HG02852 (cell line): Measurements from ENCODE around the gene DDX27.
"Not testable (repeated sequence)": the region's sequence is repeated elsewhere in the genome, so short reads cannot be mapped to it uniquely, and the experiment has no call there.

Source experiments
- ATAC-seq: cut with Tn5 transposase; IDR thresholded peaks from one replicate; pipeline ENCODE4 v1.9.1; 2021; ENCODE audit warnings: mild to moderate bottlenecking, moderate library complexity; ENCODE audit not compliant: unreplicated experiment

DDX27 gene

GRCh38 chr20:49219091-49219923 is at the start of gene DDX27:
DDX27 (plus strand) TSS chr20:49219416; CDS start chr20:49219449, 33 bp downstream.
- ATAC-seq = peak; percentile 92

GRCh38 chr20:49169547-49169946 is 49.7 kb upstream of the DDX27 start:
- ATAC-seq = no peak

GRCh38 chr20:49170714-49171113 is 48.5 kb upstream of the DDX27 start:
- ATAC-seq = no peak

GRCh38 chr20:49171909-49172308 is 47.3 kb upstream of the DDX27 start:
- no peak for ATAC-seq

GRCh38 chr20:49172413-49172812 is 46.8 kb upstream of the DDX27 start:
- no peak for ATAC-seq

GRCh38 chr20:49174183-49174582 is 45.0 kb upstream of the DDX27 start:
- ATAC-seq = no peak

GRCh38 chr20:49179368-49180277 is 39.6 kb upstream of the DDX27 start:
- no peak for ATAC-seq

- ATAC-seq = no peak
Measured at GRCh38 chr20:49181265-49181877, 37.8 kb upstream of the DDX27 start.

GRCh38 chr20:49183444-49183843 is 35.8 kb upstream of the DDX27 start:
- ATAC-seq = no peak

GRCh38 chr20:49184084-49184501 is 35.1 kb upstream of the DDX27 start:
- ATAC-seq = not testable (repeated sequence)

GRCh38 chr20:49184691-49185070 is 34.5 kb upstream of the DDX27 start:
- no peak for ATAC-seq

- ATAC-seq = no peak
Measured at GRCh38 chr20:49185071-49185761, 34.0 kb upstream of the DDX27 start.

GRCh38 chr20:49186535-49187329 is 32.5 kb upstream of the DDX27 start:
- ATAC-seq = no peak

GRCh38 chr20:49187330-49187850 is 31.8 kb upstream of the DDX27 start:
- ATAC-seq = no peak

GRCh38 chr20:49187851-49188641 is 31.2 kb upstream of the DDX27 start, which contains the start of gene STAU1:
STAU1 (minus strand) TSS chr20:49188334; CDS start chr20:49166201, 22,133 bp downstream.
- peak; percentile 90 for ATAC-seq

GRCh38 chr20:49192944-49193518 is 26.2 kb upstream of the DDX27 start:
- ATAC-seq = not testable (repeated sequence)

GRCh38 chr20:49199729-49200293 is 19.4 kb upstream of the DDX27 start:
- no peak for ATAC-seq

GRCh38 chr20:49203011-49203410 is 16.2 kb upstream of the DDX27 start:
- ATAC-seq = no peak
